ENCODE measurements around the gene USH1C. TPM values are rescaled to one million over a fixed set of nuclear protein-coding genes. Genes with fewer than 3 reads are reported as not detected.

Gene USH1C
- polyA plus RNA-seq, 3 donors, result not detected

- DNase-seq, result no peak
- Mint-ChIP-seq H3K4me1 (peaks cover 6% of the 10 kb centered on the region), H3K9me3 (no peaks in the 10 kb centered on the region), H3K27ac (no peak overlapping the region), H3K36me3 (no peaks in the 10 kb centered on the region), H3K4me3 (no peak overlapping the region), H3K27me3 (ENCODE audit: low read depth in 3 of 3) (peaks cover 0 to 3% (median 3%) of the 10 kb centered on the region in 3 donors)
- Histone ChIP-seq H2AFZ (ENCODE audit: insufficient read depth, low read depth, low read length, poor library complexity, severe bottlenecking) (no peak overlapping the region), H3K9me3 (replicated peaks in 1 of 2; ENCODE audit: control insufficient read depth in 1 of 2, insufficient read depth in 1 of 2, low read length in 2 of 2) (no peaks in the 10 kb centered on the region), H3K27me3 (ENCODE audit: control insufficient read depth in 2 of 2, insufficient read depth in 2 of 2, low read length in 2 of 2) (no peaks in the 10 kb centered on the region), H3K27ac (ENCODE audit: low read depth in 1 of 2, low read length in 2 of 2) (no peak overlapping the region), H3K4me3 (replicated peaks in 1 of 3; ENCODE audit: low read depth in 2 of 3, low read length in 3 of 3) (no peak overlapping the region), H3K4me2 (replicated peaks; ENCODE audit: extremely low read depth, low read length, poor library complexity, severe bottlenecking) (no peak overlapping the region), H3K36me3 (replicated peaks in 1 of 2; ENCODE audit: control insufficient read depth in 1 of 2, insufficient read depth in 2 of 2, low read length in 2 of 2) (no peaks in the 10 kb centered on the region), H3K79me2 (ENCODE audit: insufficient read depth, low read length) (no peaks in the 10 kb centered on the region), H3K4me1 (ENCODE audit: control insufficient read depth in 1 of 2, insufficient read depth in 2 of 2, low read length in 2 of 2) (no peaks in the 10 kb centered on the region), H4K20me1 (ENCODE audit: insufficient read depth, low read length) (no peaks in the 10 kb centered on the region), H3K9ac (ENCODE audit: insufficient read depth, low read length, poor library complexity, severe bottlenecking) (no peak overlapping the region)
- TF ChIP-seq CTCF (IDR thresholded peaks at IDR 0.05), result no peak
- intact Hi-C loops (cut with micrococcal nuclease), result no loop called here
- 23% methylated on average over 5 of the region's 8 CpGs for WGBS (ENCODE audit: insufficient coverage)
Observed at GRCh38 chr11:17458268-17458667, 85.9 kb downstream of the USH1C start.

GRCh38 chr11:17457396-17458173 is 86.6 kb downstream of the USH1C start:
- TF ChIP-seq CTCF (IDR thresholded peaks at IDR 0.05), result no peak
- Histone ChIP-seq H3K36me3 (replicated peaks in 1 of 2; ENCODE audit: control insufficient read depth in 1 of 2, insufficient read depth in 2 of 2, low read length in 2 of 2) (no peaks in the 10 kb centered on the region), H3K4me2 (replicated peaks; ENCODE audit: extremely low read depth, low read length, poor library complexity, severe bottlenecking) (no peak overlapping the region), H3K9me3 (replicated peaks in 1 of 2; ENCODE audit: control insufficient read depth in 1 of 2, insufficient read depth in 1 of 2, low read length in 2 of 2) (no peaks in the 10 kb centered on the region), H3K27me3 (ENCODE audit: control insufficient read depth in 2 of 2, insufficient read depth in 2 of 2, low read length in 2 of 2) (no peaks in the 10 kb centered on the region), H4K20me1 (ENCODE audit: insufficient read depth, low read length) (no peaks in the 10 kb centered on the region), H3K27ac (ENCODE audit: low read depth in 1 of 2, low read length in 2 of 2) (no peak overlapping the region), H3K4me1 (ENCODE audit: control insufficient read depth in 1 of 2, insufficient read depth in 2 of 2, low read length in 2 of 2) (no peaks in the 10 kb centered on the region), H3K9ac (ENCODE audit: insufficient read depth, low read length, poor library complexity, severe bottlenecking) (no peak overlapping the region), H3K4me3 (replicated peaks in 1 of 3; ENCODE audit: low read depth in 2 of 3, low read length in 3 of 3) (no peak overlapping the region), H2AFZ (ENCODE audit: insufficient read depth, low read depth, low read length, poor library complexity, severe bottlenecking) (no peak overlapping the region), H3K79me2 (ENCODE audit: insufficient read depth, low read length) (no peaks in the 10 kb centered on the region)
- peaks cover 6% of the 10 kb centered on the region for H3K4me1 Mint-ChIP-seq
- H3K27ac Mint-ChIP-seq, result no peak overlapping the region
- 22% methylated on average over 3 of the region's 8 CpGs for WGBS (ENCODE audit: insufficient coverage)
- H3K9me3 Mint-ChIP-seq, result no peaks in the 10 kb centered on the region
- no peaks in the 10 kb centered on the region for H3K36me3 Mint-ChIP-seq
- no peak overlapping the region for H3K4me3 Mint-ChIP-seq
- no peak for DNase-seq
- H3K27me3 Mint-ChIP-seq (ENCODE audit: low read depth in 3 of 3), result peaks cover 0 to 3% (median 3%) of the 10 kb centered on the region in 3 donors
- intact Hi-C loops (cut with micrococcal nuclease), result no loop called here

All from CD14-positive monocyte (primary cell).